Activated CD8-positive, alpha-beta T cell treated with anti-CD3 and anti-CD28 coated beads for 36 hours (primary cell): ENCODE measurements around the gene RAB11FIP4. TPM values are rescaled to one million over a fixed set of nuclear protein-coding genes. Genes with fewer than 3 reads are reported as not detected.
A peak's percentile ranks its signal among the peaks of the same experiment; 100 is the strongest.

ENCODE experiments used
- ATAC-seq: fragments of 200-7000 bp; cut with Tn5 transposase; one replicate; pipeline ENCODE4 v1.10.0; 2021; ENCODE audit warnings: mild to moderate bottlenecking, moderate library complexity
- CTCF ChIA-PET: fragments of 350-600 bp; sonication (Branson Sonifier 250); formaldehyde crosslinking; loops from one replicate; lab custom pipeline; 2021; ENCODE audit warnings: antibody characterized with exemption; lab: Charles Lee
- POLR2A ChIA-PET: fragments of 350-600 bp; sonication (Branson Sonifier 250); formaldehyde crosslinking; loops from one replicate; lab custom pipeline; 2021; ENCODE audit warnings: antibody characterized with exemption; lab: Charles Lee
- DNase-seq: peaks from one replicate; pipeline ENCODE4 v3.0.0-alpha.2; 2020
- H3K27ac Mint-ChIP-seq: one replicate; pipeline ENCODE4 v1.8.0; 2021; ENCODE audit warnings: mild to moderate bottlenecking, mixed read lengths
- H3K27me3 Mint-ChIP-seq: one replicate; pipeline ENCODE4 v1.8.0; 2021; ENCODE audit warnings: mixed read lengths
- H3K36me3 Mint-ChIP-seq: one replicate; pipeline ENCODE4 v1.8.0; 2021; ENCODE audit warnings: low read depth, mixed read lengths
- H3K4me1 Mint-ChIP-seq: one replicate; pipeline ENCODE4 v1.8.0; 2021; ENCODE audit warnings: low read depth, mixed read lengths
- H3K4me3 Mint-ChIP-seq: one replicate; pipeline ENCODE4 v1.8.0; 2021; ENCODE audit warnings: mild to moderate bottlenecking, moderate library complexity, mixed read lengths
- H3K9me3 Mint-ChIP-seq: one replicate; pipeline ENCODE4 v1.8.0; 2021; ENCODE audit warnings: mixed read lengths
- CTCF ChIP-seq: fragments of 200-600 bp; IDR thresholded peaks from one replicate; pipeline ENCODE4 v1.8.0; 2022; ENCODE audit warnings: antibody characterized with exemption, mild to moderate bottlenecking
- intact Hi-C: fragments of 100-400 bp; cut with micrococcal nuclease; formaldehyde crosslinking; loops from one replicate; pipeline ENCODE4 v1.10.0; 2022
- total RNA-seq, 2 experiments: library from RNA; stranded (reverse); gene quantifications; one replicate each; pipeline ENCODE4 v1.2.3, GENCODE V29; 2021

The RAB11FIP4 gene
- total RNA-seq, 2 experiments from 2014 or later: 38.2 to 39.1 TPM

GRCh38 chr17:31371511-31372097, 19.9 kb upstream of the RAB11FIP4 start:
- Mint-ChIP-seq H3K27ac (no peak overlapping the region), H3K4me3 (no peak overlapping the region), H3K4me1 (peaks cover 22% of the 10 kb centered on the region), H3K36me3 (peaks cover 4% of the 10 kb centered on the region), H3K27me3 (no peaks in the 10 kb centered on the region), H3K9me3 (no peaks in the 10 kb centered on the region)
- POLR2A ChIA-PET: interaction anchor here (0.5 to 0.6 kb wide), 2 partner anchors 56 to 253 kb away, joined by 3 read pairs; no protein-coding TSS in a partner anchor
- TF ChIP-seq CTCF: no peak
- ATAC-seq (no peak), DNase-seq (no peak)
- intact Hi-C loops: no loop called here
- CTCF ChIA-PET: interaction anchor here (1.0 to 2.9 kb wide), 12 partner anchors 8 to 355 kb away, joined by 3 to 20 read pairs (median 4); no protein-coding TSS in a partner anchor

GRCh38 chr17:31373150-31374093, 18.1 kb upstream of the RAB11FIP4 start:
- DNase-seq: peak; percentile 38
- ChIA-PET CTCF (interaction anchor here (0.6 to 2.9 kb wide), 24 partner anchors 9 to 357 kb away, joined by 3 to 20 read pairs (median 4); partner anchors contain the start of genes EVI2A and EVI2B), POLR2A (interaction anchor here (1.1 kb wide), 1 partner anchor 62 kb away, joined by 3 read pairs; no protein-coding TSS in a partner anchor)
- ATAC-seq: peak; percentile 79
- intact Hi-C loops: no loop called here
- no peaks in the 10 kb centered on the region for H3K27me3 Mint-ChIP-seq
- no peaks in the 10 kb centered on the region for H3K9me3 Mint-ChIP-seq
- TF ChIP-seq CTCF: peak; percentile 77
- H3K36me3 Mint-ChIP-seq: peaks cover 4% of the 10 kb centered on the region
- peaks cover 22% of the 10 kb centered on the region for H3K4me1 Mint-ChIP-seq
- H3K27ac Mint-ChIP-seq: no peak overlapping the region
- no peak overlapping the region for H3K4me3 Mint-ChIP-seq

GRCh38 chr17:31374094-31374447, 17.4 kb upstream of the RAB11FIP4 start:
- H3K4me1 Mint-ChIP-seq: peaks cover 22% of the 10 kb centered on the region
- intact Hi-C loops: no loop called here
- no peak overlapping the region for H3K4me3 Mint-ChIP-seq
- TF ChIP-seq CTCF: no peak
- peaks cover 4% of the 10 kb centered on the region for H3K36me3 Mint-ChIP-seq
- no peak overlapping the region for H3K27ac Mint-ChIP-seq
- DNase-seq (no peak), ATAC-seq (no peak)
- POLR2A ChIA-PET: interaction anchor here (1.1 kb wide), 1 partner anchor 62 kb away, joined by 3 read pairs; no protein-coding TSS in a partner anchor
- no peaks in the 10 kb centered on the region for H3K9me3 Mint-ChIP-seq
- CTCF ChIA-PET: interaction anchor here (1.2 to 2.9 kb wide), 5 partner anchors 108 to 396 kb away, joined by 3 to 18 read pairs (median 3); no protein-coding TSS in a partner anchor
- H3K27me3 Mint-ChIP-seq: no peaks in the 10 kb centered on the region

- ChIA-PET POLR2A (interaction anchor here (1.1 kb wide), 1 partner anchor 63 kb away, joined by 3 read pairs; no protein-coding TSS in a partner anchor), CTCF (interaction anchor here (1.2 to 2.9 kb wide), 5 partner anchors 109 to 397 kb away, joined by 3 to 18 read pairs (median 3); no protein-coding TSS in a partner anchor)
- DNase-seq (no peak), ATAC-seq (no peak)
- intact Hi-C loops: no loop called here
- Mint-ChIP-seq H3K27me3 (no peaks in the 10 kb centered on the region), H3K4me1 (peaks cover 22% of the 10 kb centered on the region), H3K4me3 (no peak overlapping the region), H3K27ac (no peak overlapping the region), H3K36me3 (peaks cover 4% of the 10 kb centered on the region), H3K9me3 (no peaks in the 10 kb centered on the region)
- no peak for TF ChIP-seq CTCF
Measured at GRCh38 chr17:31374503-31374902, 17.0 kb upstream of the RAB11FIP4 start.
